Osteoblast (primary cell): ENCODE data around the gene PRKAR1B. TPM values are rescaled to one million over a fixed set of nuclear protein-coding genes. Genes with fewer than 3 reads are reported as not detected.

ENCODE experiments used
- DNase-seq: peaks from one replicate; pipeline ENCODE4 v3.0.0; 2011; ENCODE audit warnings: low spot score, mixed read lengths; ENCODE audit not compliant: insufficient read length; ENCODE audit errors: missing footprints
- H2AFZ ChIP-seq: 2 replicates; pipeline ENCODE4 v1.6.0; 2011; ENCODE audit warnings: mild to moderate bottlenecking, low read length
- H3K27ac ChIP-seq: 2 replicates; pipeline ENCODE4 v1.5.1; 2011; ENCODE audit warnings: mild to moderate bottlenecking, low read depth, low read length, moderate library complexity
- H3K27me3 ChIP-seq: 2 replicates; pipeline ENCODE4 v1.6.0; 2012; ENCODE audit warnings: mild to moderate bottlenecking, control low read depth, inconsistent platforms, low read length, moderate library complexity; ENCODE audit not compliant: insufficient read depth
- H3K36me3 ChIP-seq: 2 replicates; pipeline ENCODE4 v1.5.1; 2011; ENCODE audit warnings: mild to moderate bottlenecking, low read length, control low read depth, moderate library complexity; ENCODE audit not compliant: insufficient read depth
- H3K4me1 ChIP-seq: 2 replicates; pipeline ENCODE4 v1.5.1; 2011; ENCODE audit warnings: mild to moderate bottlenecking, low read length, control low read depth, moderate library complexity; ENCODE audit not compliant: insufficient read depth
- H3K4me2 ChIP-seq: 2 replicates; pipeline ENCODE4 v1.6.0; 2011; ENCODE audit warnings: mild to moderate bottlenecking, low read length; ENCODE audit not compliant: insufficient read depth
- H3K4me3 ChIP-seq: fragments of 200-600 bp; sonication (generic); 3 replicates; pipeline ENCODE4 v1.5.1; 2012; ENCODE audit warnings: mild to moderate bottlenecking, low read length, inconsistent platforms; ENCODE audit not compliant: insufficient read depth
- H3K79me2 ChIP-seq: 2 replicates; pipeline ENCODE4 v1.6.0; 2012; ENCODE audit warnings: mild to moderate bottlenecking, low read length, control low read depth, inconsistent platforms; ENCODE audit not compliant: insufficient read depth
- H3K9me3 ChIP-seq: 2 replicates; pipeline ENCODE4 v1.5.1; 2011; ENCODE audit warnings: low read depth, low read length, control low read depth
- H4K20me1 ChIP-seq: 2 replicates; pipeline ENCODE4 v1.6.0; 2012; ENCODE audit warnings: mild to moderate bottlenecking, low read length, control low read depth; ENCODE audit not compliant: insufficient read depth
- CTCF ChIP-seq: IDR thresholded peaks from 2 replicates; pipeline ENCODE4 v1.5.1; 2011; ENCODE audit warnings: mild to moderate bottlenecking, low read depth, low read length, moderate library complexity; ENCODE audit errors: extremely low read depth
- total RNA-seq: library from RNA; depleted of rRNA; stranded (reverse); fragments of >200 nt; gene quantifications from 2 replicates; pipeline ENCODE4 v1.2.3, GENCODE V29; 2012

Gene PRKAR1B
- total RNA-seq, 1 donor, result 6.5 TPM

DNA sequence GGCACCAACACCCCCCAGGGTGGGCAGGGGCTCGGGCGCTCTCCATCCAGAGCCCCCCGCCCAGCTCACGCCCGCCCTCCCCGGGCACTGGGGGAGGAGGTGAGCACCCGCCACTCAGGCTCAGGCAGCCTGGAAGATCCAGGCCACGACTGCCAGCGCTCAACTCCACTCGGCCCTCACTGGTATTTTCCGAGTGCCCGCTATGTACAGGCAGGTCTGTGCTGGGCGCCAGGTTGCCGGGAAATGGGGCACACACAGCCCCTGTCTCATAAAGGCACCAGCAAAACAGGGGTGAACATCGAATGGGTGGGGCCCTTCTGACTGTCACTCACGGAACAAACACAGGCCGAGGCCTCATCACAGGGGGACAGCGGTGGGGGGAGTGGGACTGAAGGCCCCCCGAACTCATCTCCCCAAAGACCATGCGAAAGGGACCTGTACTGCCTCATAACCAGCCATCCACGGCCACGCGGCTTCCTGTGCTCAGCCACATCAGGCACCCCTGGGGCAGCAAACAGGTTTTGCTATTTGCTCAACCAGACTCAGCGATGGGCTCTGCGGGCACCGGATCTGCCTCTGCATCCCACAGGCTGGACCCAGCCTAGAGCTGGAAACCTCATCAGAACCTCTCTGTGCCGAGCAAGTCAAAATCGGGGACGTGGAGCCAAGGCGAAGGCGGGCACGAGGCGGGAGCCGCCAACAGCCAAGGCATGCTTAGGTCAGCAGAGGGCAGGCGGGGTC, 99.2 kb downstream of the PRKAR1B start:
- Histone ChIP-seq H3K27me3 (no peaks in the 10 kb centered on the region), H3K9me3 (no peaks in the 10 kb centered on the region), H3K36me3 (no peaks in the 10 kb centered on the region), H3K79me2 (no peaks in the 10 kb centered on the region), H3K4me1 (no peaks in the 10 kb centered on the region), H3K27ac (no peak overlapping the region), H3K4me3 (no peak overlapping the region), H3K4me2 (no peak overlapping the region), H2AFZ (no peak overlapping the region), H4K20me1 (no peaks in the 10 kb centered on the region)
- no peak for TF ChIP-seq CTCF
- DNase-seq, result peak; percentile 48

DNA sequence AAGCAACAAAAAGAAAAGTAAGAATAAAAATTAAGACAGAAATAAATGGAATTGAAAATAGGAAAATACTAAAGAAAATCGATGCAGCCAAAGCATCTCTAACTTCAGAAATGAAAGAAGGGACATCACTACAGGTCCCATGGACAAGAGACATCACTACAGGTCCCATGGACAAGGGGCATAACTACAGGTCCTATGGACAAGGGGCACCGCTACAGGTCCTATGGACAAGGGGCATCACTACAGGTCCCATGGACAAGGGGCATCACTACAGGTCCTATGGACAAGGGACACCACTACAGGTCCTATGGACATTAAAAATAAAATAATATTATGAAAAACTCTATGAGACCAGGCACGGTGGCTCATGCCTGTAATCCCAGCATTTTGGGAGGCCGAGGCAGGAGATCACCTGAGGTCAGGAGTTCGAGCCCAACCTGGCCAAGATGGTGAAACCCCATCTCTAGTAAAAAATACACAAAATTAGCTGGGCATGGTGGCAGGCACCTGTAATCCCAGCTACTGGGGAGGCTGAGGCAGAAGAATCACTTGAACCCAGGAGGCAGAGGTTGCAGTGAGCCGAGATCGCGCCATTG, 101.6 kb downstream of the PRKAR1B start:
- no peaks in the 10 kb centered on the region for H4K20me1 ChIP-seq
- no peak for TF ChIP-seq CTCF
- no peaks in the 10 kb centered on the region for H3K27me3 ChIP-seq
- H3K4me1 ChIP-seq, result no peaks in the 10 kb centered on the region
- no peak overlapping the region for H2AFZ ChIP-seq
- no peak overlapping the region for H3K27ac ChIP-seq
- no peak for DNase-seq
- peaks cover 8% of the 10 kb centered on the region for H3K9me3 ChIP-seq
- H3K36me3 ChIP-seq, result no peaks in the 10 kb centered on the region
- no peaks in the 10 kb centered on the region for H3K79me2 ChIP-seq
- H3K4me3 ChIP-seq, result no peak overlapping the region
- no peak overlapping the region for H3K4me2 ChIP-seq

DNA sequence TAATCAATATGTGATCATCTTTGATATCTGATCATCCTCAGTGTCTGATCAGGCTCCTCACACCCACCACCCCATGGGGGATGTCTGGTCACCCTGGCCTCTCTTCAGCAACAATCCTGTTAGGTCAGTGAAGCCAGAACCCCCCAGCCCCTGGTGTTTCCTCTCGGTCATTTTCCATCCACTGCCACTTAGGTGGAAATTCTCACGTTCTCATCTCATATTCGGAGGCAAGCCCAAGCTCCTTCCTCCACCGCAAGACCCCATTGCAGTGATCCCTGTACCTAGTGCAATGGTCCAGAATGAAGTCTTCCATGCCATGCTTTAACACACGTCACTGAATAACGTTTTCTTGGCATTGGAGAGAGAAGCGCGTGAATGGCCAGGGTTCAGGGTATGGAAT, 103.6 kb downstream of the PRKAR1B start:
- Histone ChIP-seq H3K4me1 (peaks cover 2% of the 10 kb centered on the region), H3K27ac (no peak overlapping the region), H3K79me2 (no peaks in the 10 kb centered on the region), H3K36me3 (no peaks in the 10 kb centered on the region), H3K4me2 (no peak overlapping the region), H2AFZ (no peak overlapping the region), H3K4me3 (no peak overlapping the region), H4K20me1 (no peaks in the 10 kb centered on the region), H3K27me3 (no peaks in the 10 kb centered on the region), H3K9me3 (peaks cover 8% of the 10 kb centered on the region)
- peak; percentile 27 for DNase-seq
- no peak for TF ChIP-seq CTCF

GRCh38 chr7:621572-622285, 105.4 kb downstream of the PRKAR1B start:
- Histone ChIP-seq H3K4me1 (peaks cover 2% of the 10 kb centered on the region), H2AFZ (no peak overlapping the region), H3K36me3 (no peaks in the 10 kb centered on the region), H3K4me2 (no peak overlapping the region), H3K27ac (no peak overlapping the region), H3K27me3 (no peaks in the 10 kb centered on the region), H3K79me2 (no peaks in the 10 kb centered on the region), H3K4me3 (no peak overlapping the region), H4K20me1 (no peaks in the 10 kb centered on the region), H3K9me3 (peaks cover 8% of the 10 kb centered on the region)
- peak; percentile 64 for DNase-seq
- TF ChIP-seq CTCF, result no peak
